ENCODE data around the gene FCRL5.

DNA sequence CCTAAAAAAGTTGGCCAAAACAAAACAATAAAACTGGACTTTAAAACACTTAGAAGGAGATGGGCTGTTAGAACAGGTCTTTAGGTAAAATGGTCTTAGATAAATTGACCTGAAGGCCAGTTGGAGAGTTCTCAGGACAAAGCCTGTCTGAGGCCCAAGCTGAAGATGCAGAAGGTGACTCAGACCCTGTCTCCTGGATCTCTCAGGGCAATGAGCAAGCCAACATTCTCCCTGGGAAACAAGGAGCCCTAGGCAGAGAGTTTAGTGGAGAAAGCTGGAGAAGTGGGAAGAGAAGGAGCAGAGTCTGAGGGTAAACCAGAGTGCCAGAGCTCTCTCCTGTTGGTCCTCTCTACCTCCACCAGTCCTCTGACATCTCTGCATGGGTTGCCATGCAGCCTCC, 70.1 kb downstream of the FCRL5 start:
- TF ChIP-seq CTCF (IDR thresholded peaks at IDR 0.05) = no peak
- no peak for TF ChIP-seq POLR2A (IDR thresholded peaks at IDR 0.05)
